Mammary epithelial cell (primary cell): ENCODE measurements around the gene LRP1.

Source experiments
- EZH2 ChIP-seq: IDR thresholded peaks from 2 replicates; pipeline ENCODE4 v1.6.1; 2012; ENCODE audit warnings: low read length, inconsistent platforms, borderline replicate concordance
- TF ChIP-seq, protein P1 (sequence below), 2 donors: IDR thresholded peaks in 1 of 2; conservative IDR thresholded peaks in 1 of 2; 2 replicates each; pipeline ENCODE4 v1.5.1; 2011 to 2012; ENCODE audit warnings: inconsistent platforms in 2 of 2, low read length in 2 of 2, mild to moderate bottlenecking in 2 of 2, control low read depth in 1 of 2, low read depth in 1 of 2; ENCODE audit not compliant: insufficient read depth in 1 of 2; ENCODE audit errors: extremely low read depth in 1 of 2

- TF ChIP-seq, protein P1, sequence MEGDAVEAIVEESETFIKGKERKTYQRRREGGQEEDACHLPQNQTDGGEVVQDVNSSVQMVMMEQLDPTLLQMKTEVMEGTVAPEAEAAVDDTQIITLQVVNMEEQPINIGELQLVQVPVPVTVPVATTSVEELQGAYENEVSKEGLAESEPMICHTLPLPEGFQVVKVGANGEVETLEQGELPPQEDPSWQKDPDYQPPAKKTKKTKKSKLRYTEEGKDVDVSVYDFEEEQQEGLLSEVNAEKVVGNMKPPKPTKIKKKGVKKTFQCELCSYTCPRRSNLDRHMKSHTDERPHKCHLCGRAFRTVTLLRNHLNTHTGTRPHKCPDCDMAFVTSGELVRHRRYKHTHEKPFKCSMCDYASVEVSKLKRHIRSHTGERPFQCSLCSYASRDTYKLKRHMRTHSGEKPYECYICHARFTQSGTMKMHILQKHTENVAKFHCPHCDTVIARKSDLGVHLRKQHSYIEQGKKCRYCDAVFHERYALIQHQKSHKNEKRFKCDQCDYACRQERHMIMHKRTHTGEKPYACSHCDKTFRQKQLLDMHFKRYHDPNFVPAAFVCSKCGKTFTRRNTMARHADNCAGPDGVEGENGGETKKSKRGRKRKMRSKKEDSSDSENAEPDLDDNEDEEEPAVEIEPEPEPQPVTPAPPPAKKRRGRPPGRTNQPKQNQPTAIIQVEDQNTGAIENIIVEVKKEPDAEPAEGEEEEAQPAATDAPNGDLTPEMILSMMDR (conservative IDR thresholded peaks at IDR 0.05 in 1 of 2, IDR thresholded peaks at IDR 0.05 in 1 of 2; ENCODE audit: extremely low read depth in 1 of 2, insufficient read depth in 1 of 2, low read depth in 1 of 2, low read length in 2 of 2), result no peak
- no peak for TF ChIP-seq EZH2
These were observed 35.3 kb upstream of the LRP1 start for GRCh38 chr12:57092876-57093414.
